Measurements from ENCODE around the gene ARRB1.

The ARRB1 gene

DNA sequence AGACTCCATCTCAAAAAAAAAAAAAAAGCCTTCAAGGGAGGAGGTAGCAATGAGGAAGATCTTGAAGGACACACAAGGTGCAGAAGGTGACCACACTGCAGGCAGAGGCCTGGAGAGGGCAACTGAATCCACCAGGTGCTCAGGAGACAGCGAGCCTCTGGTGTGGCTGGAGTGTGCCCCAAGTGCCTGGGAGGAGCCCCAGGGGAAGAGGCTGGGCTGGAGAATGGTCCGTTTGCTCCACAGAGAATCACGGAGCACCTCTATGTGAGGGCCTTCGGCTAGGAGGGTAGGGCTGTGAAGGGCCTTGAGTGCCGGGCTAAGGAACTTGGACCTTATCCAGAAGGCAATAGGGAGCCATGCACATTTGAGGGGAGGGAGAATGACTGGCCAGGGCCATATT is 50.3 kb downstream of the ARRB1 start:
- DNase-seq (ENCODE audit: low spot score) = no peak

DNA sequence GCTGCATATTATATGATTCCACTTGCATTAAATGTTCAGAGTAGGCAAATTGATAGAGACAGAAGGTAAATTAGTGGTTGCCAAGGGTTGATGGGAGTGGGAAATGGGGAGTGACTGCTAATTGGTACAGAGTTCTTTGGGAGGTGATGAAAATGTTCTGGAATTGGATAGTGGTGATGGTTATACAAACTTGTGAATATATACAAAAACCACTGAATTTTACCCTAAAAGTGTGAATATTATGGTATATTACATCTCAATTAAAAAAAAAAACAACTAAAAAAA is 52.5 kb downstream of the ARRB1 start:
- no peak for DNase-seq (ENCODE audit: low spot score)

DNA sequence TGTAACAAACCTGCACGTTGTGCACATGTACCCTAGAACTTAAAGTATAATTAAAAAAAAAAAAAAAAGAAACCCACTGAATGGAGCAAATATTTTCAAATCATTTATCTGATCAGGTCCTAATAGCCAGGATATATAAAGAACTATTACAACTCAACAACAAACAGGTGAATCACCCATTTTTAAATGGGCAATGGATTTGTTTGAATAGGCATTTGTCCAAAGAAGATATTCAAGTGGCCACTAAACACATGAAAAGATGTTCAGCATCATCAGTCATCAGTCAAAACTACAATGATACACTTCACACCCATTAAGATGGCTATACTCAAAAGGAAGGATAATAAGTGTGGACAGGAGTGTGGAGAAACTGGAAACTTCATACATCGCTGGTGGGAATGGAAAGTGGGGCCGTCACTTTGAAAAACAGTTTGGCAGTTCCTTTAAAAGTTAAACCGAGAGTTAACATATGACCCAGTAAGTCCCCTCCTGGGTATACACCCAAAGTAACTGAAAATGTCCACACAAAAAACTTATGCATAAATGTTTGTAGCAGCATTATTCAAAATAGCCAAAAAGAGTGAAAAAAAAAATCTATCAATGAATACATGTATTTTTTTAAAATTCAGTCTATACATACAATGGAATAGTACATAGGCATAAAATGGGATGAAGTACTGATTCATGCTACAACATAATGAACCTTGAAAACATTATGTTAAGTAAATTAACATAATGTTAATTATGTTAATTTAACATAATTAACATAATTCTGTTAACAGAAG is 53.1 kb downstream of the ARRB1 start:
- DNase-seq (ENCODE audit: low spot score) = no peak

DNA sequence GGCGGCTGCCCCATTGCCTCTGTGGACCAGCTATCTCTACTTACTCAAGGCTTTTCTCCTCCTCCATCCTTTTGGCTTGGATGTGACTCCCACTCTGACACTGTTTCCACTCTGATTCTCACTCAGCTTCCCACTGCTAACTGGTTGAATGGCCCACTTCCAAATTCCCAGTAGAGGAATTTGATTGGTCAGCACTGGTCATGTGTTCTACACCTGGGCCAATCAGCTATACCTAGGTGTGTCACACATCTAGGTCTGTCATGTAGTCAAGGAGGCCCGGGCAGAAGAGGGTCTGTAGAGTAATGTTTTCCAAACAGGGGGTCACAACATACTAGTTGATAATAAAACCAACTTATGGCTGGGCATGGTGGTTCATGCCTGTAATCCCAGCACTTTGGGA is 57.6 kb downstream of the ARRB1 start:
- DNase-seq (ENCODE audit: low spot score) = no peak

DNA sequence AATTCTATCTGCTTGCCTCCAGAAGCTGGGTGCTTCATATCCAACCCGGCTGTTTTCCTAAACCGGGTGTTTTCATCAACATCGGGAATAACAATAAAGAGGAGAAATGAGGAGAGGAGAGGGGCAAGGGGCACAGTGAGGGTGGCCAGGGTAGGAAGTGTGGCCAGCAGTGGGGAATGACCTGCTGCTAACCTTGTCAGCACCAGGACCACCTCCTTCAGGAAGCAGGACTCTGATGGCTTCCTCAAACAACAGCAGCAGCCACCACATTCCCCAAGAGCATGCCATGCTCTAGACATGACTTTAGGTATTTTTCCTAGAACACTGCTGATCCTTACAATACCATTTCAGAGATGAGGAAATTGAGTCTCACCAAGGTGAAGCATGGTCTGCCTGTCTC is 58.5 kb downstream of the ARRB1 start:
- no peak for DNase-seq (ENCODE audit: low spot score)

DNA sequence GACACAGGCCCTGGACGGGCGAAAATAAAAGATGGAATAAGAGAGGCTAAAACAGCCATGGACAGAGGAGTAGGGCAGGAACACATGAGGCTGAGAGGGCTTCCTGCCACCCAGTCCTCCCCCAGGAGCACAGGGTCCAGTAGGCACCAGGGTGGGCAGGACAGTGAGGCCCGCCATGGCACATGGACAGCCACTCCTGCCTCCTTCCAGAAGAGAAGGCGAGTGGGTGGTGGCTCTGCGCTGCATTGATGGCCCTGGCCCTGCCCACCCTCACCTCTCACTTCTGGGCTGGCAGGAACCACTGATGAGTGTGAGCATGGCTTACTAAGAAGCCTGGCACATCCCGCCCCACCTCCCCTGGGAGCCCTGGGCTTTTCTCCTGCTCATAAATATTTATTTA is 59.7 kb downstream of the ARRB1 start:
- DNase-seq (ENCODE audit: low spot score) = no peak

DNA sequence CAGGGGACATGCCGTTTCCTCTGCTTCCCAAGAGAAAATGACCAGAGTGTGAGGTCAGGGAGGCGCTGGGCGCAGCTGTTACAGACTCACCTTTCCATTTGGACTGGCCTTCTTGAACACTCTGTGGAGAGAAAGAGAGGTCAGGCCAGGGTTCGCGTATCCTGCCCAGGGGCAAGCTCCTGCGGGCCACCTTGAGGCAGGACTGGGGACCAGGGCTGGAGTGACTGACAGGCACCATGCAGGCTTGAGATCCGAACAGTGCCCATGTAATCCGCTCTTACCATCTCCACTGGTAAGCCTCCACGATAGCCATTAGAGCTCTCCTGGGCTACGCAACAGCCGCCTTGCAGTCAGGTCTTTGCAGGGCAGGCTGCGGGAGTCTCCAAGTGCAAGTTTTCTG is 61.5 kb downstream of the ARRB1 start:
- DNase-seq (ENCODE audit: low spot score) = no peak

DNA sequence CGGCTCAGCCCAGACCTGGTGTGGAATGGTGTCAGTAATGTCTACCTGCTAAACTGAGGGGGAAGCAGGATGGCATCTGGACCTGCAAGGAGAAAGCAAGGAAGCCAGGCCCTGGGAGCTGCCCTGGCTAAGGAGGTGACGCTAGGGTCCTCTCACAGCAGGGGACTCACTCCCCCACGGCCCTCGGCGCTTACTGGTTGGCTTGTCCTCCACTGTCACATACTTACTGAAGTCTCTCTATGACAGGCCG is 62.0 kb downstream of the ARRB1 start:
- DNase-seq (ENCODE audit: low spot score) = no peak

DNA sequence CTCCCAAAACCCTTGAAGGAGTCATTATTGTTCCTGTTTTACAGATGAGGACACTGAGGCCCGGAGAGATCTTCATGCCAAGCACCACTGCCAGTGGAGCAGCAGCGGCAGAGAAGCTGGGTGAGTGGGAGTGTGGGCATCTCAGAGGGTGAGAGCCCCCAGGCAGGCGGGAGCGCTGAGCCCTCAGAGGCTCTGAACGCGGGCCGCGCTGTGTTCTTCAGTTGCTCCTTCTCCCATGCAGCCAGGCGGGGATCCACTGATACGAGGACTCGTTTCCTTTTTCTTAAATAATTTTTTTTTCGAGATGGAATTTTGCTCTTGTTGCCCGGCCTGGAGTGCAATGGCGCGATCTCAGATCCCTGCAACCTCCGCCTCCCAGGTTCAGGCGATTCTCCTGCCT is 63.9 kb downstream of the ARRB1 start:
- no peak for DNase-seq (ENCODE audit: low spot score)

DNA sequence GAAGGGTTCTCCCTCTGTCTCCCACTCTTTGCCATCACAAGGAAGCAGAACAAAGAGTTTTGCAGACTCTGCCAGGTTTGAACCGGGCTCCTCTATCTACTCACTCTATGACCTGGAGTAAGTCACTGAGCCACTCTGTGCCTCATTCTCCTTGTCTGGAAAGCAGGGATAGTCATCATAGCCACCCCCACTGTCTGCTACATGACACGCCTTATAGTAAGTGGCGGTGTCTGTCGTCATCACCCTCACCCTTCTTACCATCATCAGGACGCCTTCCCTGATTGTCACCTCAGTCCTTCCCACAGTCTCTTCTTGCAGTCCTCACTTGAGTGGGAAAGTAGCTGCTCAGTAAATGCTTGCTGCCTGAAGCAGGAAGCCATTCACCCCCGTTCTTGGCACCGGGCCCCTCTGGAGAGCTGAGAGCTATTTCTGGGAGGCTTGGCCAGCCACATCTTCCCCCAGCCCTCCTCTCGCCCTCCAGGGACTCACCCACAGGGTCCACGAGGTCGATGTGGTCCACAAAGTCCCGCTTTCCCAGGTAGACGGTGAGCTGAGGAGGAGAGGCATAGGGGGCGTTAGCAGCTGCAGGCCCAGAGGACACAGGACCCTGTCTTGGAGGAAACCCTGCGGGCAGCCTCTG is 64.5 kb downstream of the ARRB1 start:
- no peak for DNase-seq (ENCODE audit: low spot score)

DNA sequence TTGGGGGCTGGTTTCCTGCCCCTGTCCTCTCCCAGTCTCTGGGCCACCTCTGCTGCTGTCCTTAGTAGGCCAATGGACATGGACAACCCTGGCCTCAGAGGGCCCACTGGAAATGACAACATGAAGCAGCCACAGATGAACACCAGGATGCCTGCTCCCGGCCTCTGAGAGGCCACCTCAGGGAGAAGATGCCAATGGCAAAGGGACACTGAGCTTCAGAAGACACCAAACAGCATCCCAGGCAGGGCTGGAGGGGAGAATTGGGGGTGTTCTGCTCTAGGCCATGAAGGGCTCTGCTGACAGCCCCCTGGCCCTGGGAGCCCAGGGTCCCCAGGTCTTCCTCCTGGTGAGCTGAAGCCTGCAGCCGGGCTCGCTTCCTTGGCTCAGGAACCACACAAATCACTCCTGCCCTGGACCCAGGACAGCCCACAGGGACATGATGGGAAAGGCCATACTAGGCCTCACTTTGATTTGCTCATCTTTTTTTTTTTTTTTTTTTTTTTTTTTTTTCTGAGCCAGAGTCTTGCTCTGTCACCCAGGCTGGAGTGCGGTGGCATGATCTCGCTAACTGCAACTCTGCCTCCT is 65.6 kb downstream of the ARRB1 start:
- DNase-seq (ENCODE audit: low spot score) = no peak

DNA sequence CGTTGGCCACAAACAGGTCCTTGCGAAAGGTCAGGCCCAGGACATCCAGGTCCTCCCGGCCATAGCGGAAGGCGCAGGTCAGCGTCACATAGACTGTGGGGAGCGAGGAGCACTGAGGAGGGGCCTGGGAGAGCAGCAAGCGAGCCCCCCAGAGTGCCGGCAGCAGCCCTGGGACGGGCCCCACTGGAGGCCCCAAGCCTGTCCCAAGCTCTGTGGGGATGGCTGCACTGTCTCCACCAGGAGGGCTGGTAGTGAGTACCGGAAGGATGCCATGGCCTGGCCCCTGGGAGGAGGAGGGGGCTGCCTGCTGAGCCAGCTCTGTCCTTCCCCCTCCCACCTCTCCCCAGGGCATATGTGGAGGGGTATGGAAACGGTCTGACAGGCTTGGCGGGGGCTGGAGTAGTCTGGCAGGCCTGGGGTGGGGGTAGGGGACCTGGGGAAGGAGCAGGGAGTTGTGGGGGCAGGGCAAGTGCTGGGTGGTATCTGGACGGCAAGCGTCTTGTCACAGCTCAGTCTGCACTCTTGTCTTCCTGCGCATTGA is 68.0 kb downstream of the ARRB1 start:
- DNase-seq (ENCODE audit: low spot score) = no peak

DNA sequence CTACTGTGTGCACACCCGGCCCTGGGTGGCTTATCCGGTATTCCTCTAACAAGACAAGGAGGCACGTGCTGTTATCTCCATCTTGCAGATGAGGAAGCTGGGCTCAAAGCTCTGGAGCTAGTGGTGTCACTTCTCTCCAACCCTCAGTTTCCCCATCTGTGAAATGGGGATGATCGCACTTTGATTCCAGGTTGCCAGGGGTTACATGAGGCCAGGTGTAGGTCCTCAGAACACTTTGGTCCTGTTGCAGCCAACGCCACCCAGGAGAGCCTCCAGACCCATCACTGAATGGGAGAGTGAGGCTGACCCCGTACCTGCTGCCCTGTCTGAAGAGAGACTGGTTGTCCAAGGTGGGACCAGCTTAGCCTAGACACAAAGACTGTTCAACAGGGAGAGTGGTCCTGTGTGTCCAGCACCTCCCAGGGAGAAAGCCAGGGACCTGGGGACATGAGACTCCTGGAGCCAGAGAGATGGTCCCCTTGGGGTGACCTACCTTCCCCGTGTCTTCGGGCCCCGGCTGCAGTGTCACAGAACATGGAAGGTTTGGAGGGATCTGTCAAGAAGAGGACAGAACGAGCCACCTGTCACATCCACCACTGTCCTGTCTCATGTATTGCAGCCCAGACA is 69.9 kb downstream of the ARRB1 start:
- no peak for DNase-seq (ENCODE audit: low spot score)

DNA sequence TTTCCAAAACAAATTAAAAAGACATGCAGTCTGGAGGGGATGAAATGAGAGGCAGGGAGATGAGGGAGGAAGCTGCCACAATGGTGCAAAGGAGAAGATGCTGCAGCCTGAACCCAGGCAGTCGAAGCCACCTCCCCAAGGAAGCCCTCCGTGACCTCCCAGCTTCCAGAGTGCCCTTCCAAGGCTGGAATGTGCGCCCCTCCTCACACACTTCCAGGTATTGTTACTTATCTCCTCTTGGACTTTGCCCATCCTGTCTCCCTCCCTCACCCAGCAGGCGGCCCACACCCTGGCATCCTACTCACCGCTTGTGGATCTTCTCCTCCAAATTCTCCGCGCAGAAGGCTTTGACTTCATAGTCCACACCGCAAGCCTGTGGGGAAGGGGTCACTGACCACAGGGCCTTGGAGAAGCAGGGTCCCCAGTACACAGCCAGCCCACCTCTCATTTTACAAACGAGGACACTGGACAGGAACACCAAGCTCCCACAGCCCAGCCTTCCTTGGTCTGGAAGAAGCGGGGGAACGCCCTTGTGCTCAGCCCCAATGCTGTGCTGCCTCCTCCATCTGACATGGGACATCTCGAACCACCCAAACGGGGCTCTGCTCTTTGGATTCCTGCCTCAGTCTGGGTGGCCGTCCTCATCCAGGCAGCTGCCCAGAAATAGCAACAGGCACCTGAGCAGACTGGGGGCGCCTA is 70.5 kb downstream of the ARRB1 start:
- peak; percentile 54 for DNase-seq (ENCODE audit: low spot score)

DNA sequence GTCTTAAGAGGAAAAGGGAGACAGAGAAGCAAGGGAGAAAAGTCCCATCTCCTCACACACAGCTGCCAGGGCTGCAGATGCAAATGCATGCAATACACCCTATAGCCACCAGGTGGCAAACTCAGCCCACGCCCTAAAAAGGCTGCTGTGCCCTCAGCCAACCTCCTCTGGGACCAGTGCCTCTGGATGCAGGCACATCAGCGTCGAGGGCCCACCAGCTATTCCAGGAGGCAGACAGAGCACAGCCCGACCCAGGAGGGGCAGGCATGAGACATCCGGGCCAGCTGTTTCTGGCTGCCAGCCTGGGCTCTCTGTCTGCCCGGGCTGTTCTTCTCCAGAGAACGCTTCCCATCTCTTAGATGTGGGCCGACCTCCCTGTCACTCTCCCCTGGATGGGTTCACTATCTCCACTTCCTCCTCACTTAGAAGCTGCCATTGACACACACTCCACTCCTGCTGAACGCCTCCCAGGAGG is 71.2 kb downstream of the ARRB1 start:
- DNase-seq (ENCODE audit: low spot score) = peak; percentile 84

DNA sequence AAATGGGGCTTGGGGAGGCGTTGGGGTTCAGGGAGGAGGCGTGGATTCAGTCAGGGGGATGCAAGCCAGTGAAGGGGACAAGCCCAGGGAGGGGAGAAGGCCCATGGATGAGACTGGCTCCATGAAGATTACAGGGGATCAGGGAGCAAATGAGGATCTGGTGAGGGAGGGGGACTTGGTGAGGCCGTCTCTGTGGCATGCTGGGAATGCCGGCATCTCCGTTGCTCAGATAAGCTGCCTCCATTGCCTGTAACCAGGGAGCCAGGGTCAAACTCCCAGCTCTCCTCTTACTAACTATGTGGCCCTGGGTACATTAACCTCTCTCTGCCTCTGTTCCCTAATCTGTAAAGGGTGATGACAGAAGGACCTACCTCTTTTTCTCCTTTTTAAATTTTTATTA is 72.2 kb downstream of the ARRB1 start:
- peak; percentile 46 for DNase-seq (ENCODE audit: low spot score)

DNA sequence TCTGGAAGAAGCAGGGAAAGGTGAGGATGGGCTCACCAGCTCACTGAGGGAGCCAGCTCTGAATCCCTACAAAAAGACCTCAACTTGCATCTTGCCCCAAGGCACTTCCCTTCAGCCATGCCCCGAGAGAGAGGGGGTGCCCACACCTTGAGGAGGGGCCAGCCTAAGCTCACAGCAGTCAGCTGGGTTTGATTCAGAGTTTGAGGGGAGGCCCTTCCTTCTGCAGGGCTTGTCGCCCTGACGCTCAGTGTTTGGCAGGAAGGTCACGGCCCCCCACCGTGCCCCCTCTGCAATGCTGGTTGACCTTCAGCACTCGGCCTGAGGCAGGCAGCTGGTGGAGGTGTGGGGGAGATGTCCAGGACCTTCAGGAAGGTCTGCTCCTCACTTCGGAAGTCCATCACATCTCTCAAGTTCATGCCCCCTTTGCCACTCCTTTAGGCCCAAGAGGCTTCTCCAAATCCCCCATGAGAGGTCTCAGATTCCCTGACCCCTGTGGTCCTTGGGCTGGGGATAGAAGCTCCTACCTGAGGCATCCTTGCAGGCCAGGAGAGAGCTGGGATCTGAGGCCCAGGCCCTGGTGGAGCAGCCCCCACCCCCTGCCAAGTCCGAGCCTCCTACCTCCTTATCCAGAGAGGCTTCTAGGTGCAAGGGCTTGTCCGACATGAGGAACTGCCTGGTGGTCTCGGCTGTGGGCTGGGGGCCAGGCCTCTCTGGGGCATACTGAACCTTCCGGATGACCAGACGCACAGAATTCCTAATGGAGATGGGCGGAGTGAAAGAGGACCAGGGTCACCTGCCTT is 73.3 kb downstream of the ARRB1 start:
- peak; percentile 14 for DNase-seq (ENCODE audit: low spot score)

DNA sequence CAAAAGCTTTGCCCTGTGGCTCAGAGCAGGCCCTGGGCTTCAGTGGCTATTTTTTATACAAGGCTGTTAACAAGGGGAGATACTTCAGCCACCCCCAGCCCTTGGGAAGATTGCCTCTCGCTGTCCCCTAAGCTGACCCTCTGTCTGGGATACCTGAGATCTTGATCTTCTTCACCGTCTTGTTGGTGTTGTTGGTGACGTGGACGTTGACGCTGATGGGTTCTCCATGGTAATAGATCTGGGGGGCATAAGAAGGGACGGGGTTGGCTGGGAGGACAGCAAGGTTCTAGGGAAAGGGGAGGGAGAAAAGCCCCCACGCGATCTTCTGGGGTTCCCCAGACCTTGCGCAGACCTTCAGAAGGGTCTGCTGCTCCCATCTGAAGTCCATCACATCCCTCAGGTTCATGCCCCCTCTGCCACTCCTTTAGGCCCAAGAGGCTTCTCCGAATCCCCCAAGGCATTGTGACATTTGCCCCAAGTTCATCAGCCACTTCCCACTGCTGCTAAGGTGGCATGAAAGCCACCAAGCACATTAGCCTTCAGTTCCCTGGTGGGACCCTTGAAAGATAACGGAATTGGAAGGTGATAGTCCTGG is 74.2 kb downstream of the ARRB1 start:
- peak; percentile 44 for DNase-seq (ENCODE audit: low spot score)

DNA sequence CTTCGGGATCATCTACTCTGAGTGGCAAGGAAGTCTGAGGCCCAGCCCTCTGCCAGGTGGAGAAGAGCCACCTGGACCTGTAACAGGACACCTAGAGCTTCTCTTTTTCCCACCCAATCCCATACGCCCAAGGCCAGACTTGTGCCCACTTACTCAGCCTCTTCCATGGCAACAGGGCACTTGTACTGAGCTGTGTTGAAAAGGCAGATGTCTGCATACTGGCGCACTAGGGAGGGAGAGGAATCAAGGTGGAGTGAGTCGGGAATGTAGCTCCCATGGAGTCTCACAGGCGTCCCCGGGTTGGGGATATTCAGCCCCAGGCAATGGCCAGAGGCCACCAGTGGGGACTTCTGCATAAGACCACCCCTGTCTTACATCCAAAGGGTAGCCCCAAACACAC is 74.8 kb downstream of the ARRB1 start:
- DNase-seq (ENCODE audit: low spot score) = peak; percentile 14

DNA sequence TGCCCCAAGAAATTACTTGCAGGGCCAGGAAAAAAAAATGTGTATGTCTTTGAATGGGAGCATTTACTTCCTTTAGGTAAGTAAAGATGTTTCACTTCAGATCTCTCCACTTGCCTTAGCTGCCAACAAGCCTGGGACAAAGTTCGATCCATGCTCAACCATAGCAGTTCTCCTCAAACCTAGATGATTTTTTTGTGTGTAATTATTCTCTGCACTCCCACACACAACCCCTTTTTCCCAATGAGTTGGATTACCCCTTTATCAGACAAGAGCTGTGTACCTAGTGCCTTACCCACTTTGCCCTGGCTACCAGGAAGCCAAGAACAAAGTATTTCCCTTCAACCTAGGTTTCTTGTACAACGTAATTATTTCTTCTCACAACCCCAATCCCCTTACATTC is 75.3 kb downstream of the ARRB1 start:
- peak; percentile 5 for DNase-seq (ENCODE audit: low spot score)

DNA sequence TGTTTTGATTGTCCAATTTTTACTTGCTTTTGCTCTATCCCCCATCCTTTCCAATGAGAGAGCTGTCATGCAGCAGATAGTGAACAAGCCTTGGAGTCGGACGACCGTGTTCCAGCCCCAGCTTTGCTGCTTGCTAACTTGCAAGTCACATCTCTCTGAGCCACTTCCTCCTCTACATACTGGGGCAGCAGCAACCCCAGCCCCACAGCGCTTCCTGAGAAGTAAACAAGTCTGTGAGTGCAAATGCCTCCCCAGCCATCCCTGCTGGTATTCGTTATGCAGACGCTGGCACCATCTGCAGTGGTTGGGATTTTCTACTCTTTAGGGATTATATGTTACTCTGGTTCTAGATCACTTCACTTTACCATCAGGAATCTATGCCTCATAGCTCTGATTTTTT is 75.9 kb downstream of the ARRB1 start:
- peak; percentile 17 for DNase-seq (ENCODE audit: low spot score)

Measured in left forelimb (tissue), 1 donor.